Measurements from ENCODE around the gene TFAP2A. TPM values are rescaled to one million over a fixed set of nuclear protein-coding genes. Genes with fewer than 3 reads are reported as not detected.

TFAP2A gene
- total and polyA plus RNA-seq, 10 of the 15 experiments (the other 5 are each of a cell fraction or from before 2014, with no cell fraction given), result 0.05 to 0.46 (median 0.17) TPM; not detected in 4

DNA sequence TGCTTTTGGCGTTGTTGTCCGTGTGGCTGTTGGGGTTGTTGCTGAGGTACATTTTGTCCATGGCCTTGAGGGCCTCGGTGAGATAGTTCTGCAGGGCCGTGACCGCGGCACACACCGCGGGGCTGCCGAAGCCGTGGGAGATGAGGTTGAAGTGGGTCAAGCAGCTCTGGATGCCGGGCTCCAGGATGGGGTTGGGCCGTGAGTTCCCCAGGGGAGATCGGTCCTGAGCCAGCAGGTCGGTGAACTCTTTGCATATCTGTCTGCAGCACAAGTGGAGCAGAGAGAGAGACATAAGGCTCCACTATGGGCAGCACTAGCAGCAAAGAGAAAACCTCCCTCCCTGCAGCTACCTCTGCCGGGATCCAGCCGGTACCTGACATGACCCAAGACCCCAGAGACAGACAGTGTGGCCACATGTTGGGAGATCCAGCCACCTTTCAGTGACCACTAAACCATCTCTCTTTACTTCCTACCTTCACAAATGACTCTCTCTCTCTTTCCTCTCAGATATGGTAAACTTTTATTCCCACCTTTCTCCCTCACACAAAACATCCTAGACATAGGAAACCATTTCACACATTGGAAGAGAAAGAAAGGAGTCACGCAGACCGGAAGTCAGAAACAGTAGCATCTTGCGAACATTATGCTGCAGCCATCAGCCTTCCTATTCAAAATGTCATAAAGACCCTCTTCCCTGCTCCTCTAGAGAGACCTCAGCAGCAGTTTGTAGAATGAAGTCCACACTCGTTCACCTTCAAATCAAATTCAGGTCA is 16.2 kb downstream of the TFAP2A start:
- ChIA-PET POLR2A (no interaction called here), RAD21 (ENCODE audit: unreplicated experiment) (no interaction called here), CTCF (no interaction called here), SMC1A (ENCODE audit: uncharacterized antibody, unreplicated experiment) (no interaction called here)
- Histone ChIP-seq H3K27ac (ENCODE audit: control insufficient read depth, insufficient read depth) (no peak overlapping the region), H3K9me3 (replicated peaks; ENCODE audit: control insufficient read depth, insufficient read depth, low read length) (no peaks in the 10 kb centered on the region; the same call in 2 of the 3 replicates), H3K36me3 (ENCODE audit: control insufficient read depth in 2 of 2, insufficient read depth in 2 of 2, low read length in 1 of 2) (no peaks in the 10 kb centered on the region), H2AFZ (ENCODE audit: control insufficient read depth, low read depth, low read length) (no peak overlapping the region), H3K27me3 (replicated peaks in 1 of 2; ENCODE audit: control insufficient read depth in 2 of 2, insufficient read depth in 2 of 2, low read length in 1 of 2) (peaks cover 0 to 10% of the 10 kb centered on the region in 2 experiments; a peak in 2 of 4 replicates), H3K4me1 (ENCODE audit: control insufficient read depth, insufficient read depth, low read length) (no peaks in the 10 kb centered on the region), H4K20me1 (ENCODE audit: control insufficient read depth, insufficient read depth) (no peaks in the 10 kb centered on the region), H3K4me2 (ENCODE audit: control insufficient read depth, insufficient read depth) (no peak overlapping the region), H3K4me3 (no peak overlapping the region), H3K79me2 (ENCODE audit: control insufficient read depth, insufficient read depth, low read length) (no peaks in the 10 kb centered on the region), H3K9ac (ENCODE audit: control insufficient read depth, insufficient read depth, low read length) (no peak overlapping the region)
- intact Hi-C loops (cut with micrococcal nuclease; ENCODE audit: unreplicated experiment) (no loop called here), in situ Hi-C loops (cut with MboI) (no loop called here)
- FAIRE-seq, result no peak
- no TSS peak for BruUV-seq (replicated peaks)
- peak; percentile 35 for ATAC-seq
- no peak for DNase-seq (ENCODE audit: low read depth, low spot score)
- TF ChIP-seq POLR2AphosphoS2 (IDR thresholded peaks at IDR 0.05; ENCODE audit: low read depth, low read length) (no peak), TCF7 (IDR thresholded peaks at IDR 0.05; ENCODE audit: borderline replicate concordance) (no peak), RELA (IDR thresholded peaks at IDR 0.05; ENCODE audit: borderline replicate concordance, partially characterized antibody) (no peak), BACH1 (IDR thresholded peaks at IDR 0.05; ENCODE audit: borderline replicate concordance) (no peak), CHD2 (IDR thresholded peaks at IDR 0.05; ENCODE audit: borderline replicate concordance, low read depth, low read length) (no peak), BCL11A (IDR thresholded peaks at IDR 0.05; ENCODE audit: low read depth, low read length) (no peak), SMARCA5 (IDR thresholded peaks at IDR 0.05) (no peak), SP1 (IDR thresholded peaks at IDR 0.05; ENCODE audit: low read depth, low read length) (no peak)
- TF ChIP-seq, protein P1, sequence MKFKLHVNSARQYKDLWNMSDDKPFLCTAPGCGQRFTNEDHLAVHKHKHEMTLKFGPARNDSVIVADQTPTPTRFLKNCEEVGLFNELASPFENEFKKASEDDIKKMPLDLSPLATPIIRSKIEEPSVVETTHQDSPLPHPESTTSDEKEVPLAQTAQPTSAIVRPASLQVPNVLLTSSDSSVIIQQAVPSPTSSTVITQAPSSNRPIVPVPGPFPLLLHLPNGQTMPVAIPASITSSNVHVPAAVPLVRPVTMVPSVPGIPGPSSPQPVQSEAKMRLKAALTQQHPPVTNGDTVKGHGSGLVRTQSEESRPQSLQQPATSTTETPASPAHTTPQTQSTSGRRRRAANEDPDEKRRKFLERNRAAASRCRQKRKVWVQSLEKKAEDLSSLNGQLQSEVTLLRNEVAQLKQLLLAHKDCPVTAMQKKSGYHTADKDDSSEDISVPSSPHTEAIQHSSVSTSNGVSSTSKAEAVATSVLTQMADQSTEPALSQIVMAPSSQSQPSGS (IDR thresholded peaks at IDR 0.05; ENCODE audit: low read length), result no peak
- TF ChIP-seq, protein P2, sequence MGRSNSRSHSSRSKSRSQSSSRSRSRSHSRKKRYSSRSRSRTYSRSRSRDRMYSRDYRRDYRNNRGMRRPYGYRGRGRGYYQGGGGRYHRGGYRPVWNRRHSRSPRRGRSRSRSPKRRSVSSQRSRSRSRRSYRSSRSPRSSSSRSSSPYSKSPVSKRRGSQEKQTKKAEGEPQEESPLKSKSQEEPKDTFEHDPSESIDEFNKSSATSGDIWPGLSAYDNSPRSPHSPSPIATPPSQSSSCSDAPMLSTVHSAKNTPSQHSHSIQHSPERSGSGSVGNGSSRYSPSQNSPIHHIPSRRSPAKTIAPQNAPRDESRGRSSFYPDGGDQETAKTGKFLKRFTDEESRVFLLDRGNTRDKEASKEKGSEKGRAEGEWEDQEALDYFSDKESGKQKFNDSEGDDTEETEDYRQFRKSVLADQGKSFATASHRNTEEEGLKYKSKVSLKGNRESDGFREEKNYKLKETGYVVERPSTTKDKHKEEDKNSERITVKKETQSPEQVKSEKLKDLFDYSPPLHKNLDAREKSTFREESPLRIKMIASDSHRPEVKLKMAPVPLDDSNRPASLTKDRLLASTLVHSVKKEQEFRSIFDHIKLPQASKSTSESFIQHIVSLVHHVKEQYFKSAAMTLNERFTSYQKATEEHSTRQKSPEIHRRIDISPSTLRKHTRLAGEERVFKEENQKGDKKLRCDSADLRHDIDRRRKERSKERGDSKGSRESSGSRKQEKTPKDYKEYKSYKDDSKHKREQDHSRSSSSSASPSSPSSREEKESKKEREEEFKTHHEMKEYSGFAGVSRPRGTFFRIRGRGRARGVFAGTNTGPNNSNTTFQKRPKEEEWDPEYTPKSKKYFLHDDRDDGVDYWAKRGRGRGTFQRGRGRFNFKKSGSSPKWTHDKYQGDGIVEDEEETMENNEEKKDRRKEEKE (IDR thresholded peaks at IDR 0.05), result no peak
- TF ChIP-seq, protein P3, sequence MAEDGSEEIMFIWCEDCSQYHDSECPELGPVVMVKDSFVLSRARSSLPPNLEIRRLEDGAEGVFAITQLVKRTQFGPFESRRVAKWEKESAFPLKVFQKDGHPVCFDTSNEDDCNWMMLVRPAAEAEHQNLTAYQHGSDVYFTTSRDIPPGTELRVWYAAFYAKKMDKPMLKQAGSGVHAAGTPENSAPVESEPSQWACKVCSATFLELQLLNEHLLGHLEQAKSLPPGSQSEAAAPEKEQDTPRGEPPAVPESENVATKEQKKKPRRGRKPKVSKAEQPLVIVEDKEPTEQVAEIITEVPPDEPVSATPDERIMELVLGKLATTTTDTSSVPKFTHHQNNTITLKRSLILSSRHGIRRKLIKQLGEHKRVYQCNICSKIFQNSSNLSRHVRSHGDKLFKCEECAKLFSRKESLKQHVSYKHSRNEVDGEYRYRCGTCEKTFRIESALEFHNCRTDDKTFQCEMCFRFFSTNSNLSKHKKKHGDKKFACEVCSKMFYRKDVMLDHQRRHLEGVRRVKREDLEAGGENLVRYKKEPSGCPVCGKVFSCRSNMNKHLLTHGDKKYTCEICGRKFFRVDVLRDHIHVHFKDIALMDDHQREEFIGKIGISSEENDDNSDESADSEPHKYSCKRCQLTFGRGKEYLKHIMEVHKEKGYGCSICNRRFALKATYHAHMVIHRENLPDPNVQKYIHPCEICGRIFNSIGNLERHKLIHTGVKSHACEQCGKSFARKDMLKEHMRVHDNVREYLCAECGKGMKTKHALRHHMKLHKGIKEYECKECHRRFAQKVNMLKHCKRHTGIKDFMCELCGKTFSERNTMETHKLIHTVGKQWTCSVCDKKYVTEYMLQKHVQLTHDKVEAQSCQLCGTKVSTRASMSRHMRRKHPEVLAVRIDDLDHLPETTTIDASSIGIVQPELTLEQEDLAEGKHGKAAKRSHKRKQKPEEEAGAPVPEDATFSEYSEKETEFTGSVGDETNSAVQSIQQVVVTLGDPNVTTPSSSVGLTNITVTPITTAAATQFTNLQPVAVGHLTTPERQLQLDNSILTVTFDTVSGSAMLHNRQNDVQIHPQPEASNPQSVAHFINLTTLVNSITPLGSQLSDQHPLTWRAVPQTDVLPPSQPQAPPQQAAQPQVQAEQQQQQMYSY (CRISPR knock-in tag; IDR thresholded peaks at IDR 0.05), result no peak
- WGBS (ENCODE audit: insufficient coverage, insufficient replicate concordance, low lambda C conversion rate, missing lambda C conversion rate), result 28% methylated on average over 19 of the region's 20 CpGs
